ENCODE data around the gene VIPR2. TPM values are rescaled to one million over a fixed set of nuclear protein-coding genes. Genes with fewer than 3 reads are reported as not detected.

The VIPR2 gene
- total and polyA plus RNA-seq, 9 donors, result 6.7 to 11.3 (median 8.6) TPM

DNA sequence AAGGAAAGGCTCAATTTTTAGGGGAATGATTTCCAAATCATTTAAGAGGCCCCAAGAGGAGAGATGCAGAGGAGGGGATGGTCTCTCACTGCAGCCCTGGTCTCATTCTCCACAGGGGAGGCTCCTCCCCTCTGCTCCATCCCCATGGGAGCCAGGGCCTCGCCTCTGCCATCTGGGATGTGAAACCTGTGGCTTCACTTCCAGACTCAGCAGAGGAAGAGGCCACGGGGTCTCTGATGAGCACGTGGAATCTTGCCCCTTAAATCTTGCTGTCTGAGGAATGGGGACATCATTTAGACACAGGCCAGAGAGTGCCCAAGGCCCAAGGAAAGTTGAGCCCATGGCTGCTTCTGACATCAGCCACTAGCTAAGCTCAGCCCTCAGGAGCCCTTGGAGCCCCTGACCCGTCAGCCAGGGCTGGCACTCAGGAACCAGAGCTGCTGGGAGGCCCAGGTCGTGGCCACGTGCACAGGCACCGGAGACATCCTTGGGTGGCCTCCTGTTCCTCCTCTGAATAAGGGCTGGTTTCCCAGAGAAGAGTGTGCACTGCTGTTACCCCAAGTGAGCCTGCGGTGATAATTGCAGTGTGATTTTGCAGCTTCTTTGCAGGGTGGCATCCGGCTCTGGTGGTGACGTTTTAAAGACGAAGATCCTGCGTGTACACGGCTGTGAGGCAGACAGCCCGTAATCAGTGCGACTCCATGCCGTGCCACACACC, 50.5 kb downstream of the VIPR2 start:
- Histone ChIP-seq H3K4me3 (ENCODE audit: low read length) (no peak overlapping the region), H3K27ac (ENCODE audit: low read length) (peak overlapping the region; percentile 13)
- 49% methylated on average over 7 of the region's 16 CpGs for WGBS (ENCODE audit: insufficient coverage)

DNA sequence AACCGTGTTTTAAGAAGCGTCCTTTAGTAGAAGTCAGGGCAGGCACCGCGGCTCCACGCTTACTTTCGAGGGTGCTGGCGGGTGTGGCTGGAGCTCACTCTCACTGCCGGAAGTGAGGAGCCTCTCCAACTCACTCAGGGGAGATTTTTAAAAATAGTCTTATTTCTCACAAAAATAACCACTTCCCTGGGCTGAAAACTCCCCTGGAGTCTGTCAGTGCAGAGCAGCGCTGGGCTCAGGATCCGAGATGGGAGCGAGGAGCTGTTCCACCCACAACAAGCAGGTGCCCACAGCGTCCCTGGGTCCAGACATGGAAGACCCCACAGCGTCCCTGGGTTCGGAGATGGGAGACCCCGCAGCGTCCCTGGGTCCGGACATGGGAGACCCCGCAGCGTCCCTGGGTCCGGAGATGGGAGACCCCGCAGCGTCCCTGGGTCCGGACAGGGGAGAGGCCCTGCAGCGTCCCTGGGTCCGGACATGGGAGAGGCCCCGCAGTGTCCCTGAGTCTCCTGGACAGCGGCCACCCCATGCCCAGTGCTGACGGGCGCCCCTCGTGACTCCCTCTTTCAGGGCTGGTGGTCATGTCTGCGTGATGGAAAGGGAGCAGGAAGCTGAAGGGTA, 51.2 kb downstream of the VIPR2 start:
- no peak overlapping the region for H3K27ac ChIP-seq (ENCODE audit: low read length)
- no peak overlapping the region for H3K4me3 ChIP-seq (ENCODE audit: low read length)

More for the DNA sequence above, 50.5 kb downstream of the VIPR2 start:
- Histone ChIP-seq H3K9me3 (replicated peaks; ENCODE audit: control insufficient read depth, low read depth, low read length) (no peaks in the 10 kb centered on the region), H3K4me1 (ENCODE audit: control insufficient read depth, insufficient read depth, low read length) (peaks cover 62% of the 10 kb centered on the region), H3K36me3 (ENCODE audit: control insufficient read depth, insufficient read depth, low read length) (peaks cover 2% of the 10 kb centered on the region), H3K27me3 (ENCODE audit: control insufficient read depth, insufficient read depth, low read length) (no peaks in the 10 kb centered on the region)
- DNase-seq, result no peak

DNA sequence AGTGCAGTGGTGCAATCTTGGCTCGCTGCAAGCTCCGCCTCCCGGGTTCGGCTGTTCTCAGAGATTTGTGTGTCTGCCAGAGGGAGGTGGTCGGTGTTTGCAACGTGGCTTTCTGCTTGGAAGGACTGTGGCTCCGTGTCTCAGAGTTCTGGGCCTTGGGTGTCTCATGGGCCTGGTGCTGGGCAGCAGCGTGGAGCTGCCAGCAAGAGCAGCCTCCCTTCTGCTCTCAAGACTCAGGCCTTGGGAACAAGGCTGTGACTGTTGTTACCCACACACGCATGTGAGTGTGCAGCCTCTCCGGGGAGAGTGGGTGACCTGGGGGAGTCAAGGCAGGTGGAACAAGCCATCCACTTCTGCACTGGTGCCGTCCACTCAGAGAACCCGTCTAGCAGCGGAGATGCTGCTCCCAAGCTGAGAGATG, 52.0 kb downstream of the VIPR2 start:
- Histone ChIP-seq H3K27ac (ENCODE audit: low read length) (no peak overlapping the region), H3K27me3 (ENCODE audit: control insufficient read depth, insufficient read depth, low read length) (no peaks in the 10 kb centered on the region), H3K4me3 (ENCODE audit: low read length) (no peak overlapping the region), H3K9me3 (replicated peaks; ENCODE audit: control insufficient read depth, low read depth, low read length) (no peaks in the 10 kb centered on the region), H3K36me3 (ENCODE audit: control insufficient read depth, insufficient read depth, low read length) (peaks cover 2% of the 10 kb centered on the region), H3K4me1 (ENCODE audit: control insufficient read depth, insufficient read depth, low read length) (peaks cover 47% of the 10 kb centered on the region)
- DNase-seq, result no peak
- 66% methylated on average over 12 of the region's 13 CpGs for WGBS (ENCODE audit: insufficient coverage)

More for the DNA sequence above, 51.2 kb downstream of the VIPR2 start:
- Histone ChIP-seq H3K36me3 (ENCODE audit: control insufficient read depth, insufficient read depth, low read length) (peaks cover 2% of the 10 kb centered on the region), H3K4me1 (ENCODE audit: control insufficient read depth, insufficient read depth, low read length) (peaks cover 55% of the 10 kb centered on the region), H3K27me3 (ENCODE audit: control insufficient read depth, insufficient read depth, low read length) (no peaks in the 10 kb centered on the region), H3K9me3 (replicated peaks; ENCODE audit: control insufficient read depth, low read depth, low read length) (no peaks in the 10 kb centered on the region)
- DNase-seq, result no peak
- WGBS (ENCODE audit: insufficient coverage), result 89% methylated on average over 25 of the region's 31 CpGs

DNA sequence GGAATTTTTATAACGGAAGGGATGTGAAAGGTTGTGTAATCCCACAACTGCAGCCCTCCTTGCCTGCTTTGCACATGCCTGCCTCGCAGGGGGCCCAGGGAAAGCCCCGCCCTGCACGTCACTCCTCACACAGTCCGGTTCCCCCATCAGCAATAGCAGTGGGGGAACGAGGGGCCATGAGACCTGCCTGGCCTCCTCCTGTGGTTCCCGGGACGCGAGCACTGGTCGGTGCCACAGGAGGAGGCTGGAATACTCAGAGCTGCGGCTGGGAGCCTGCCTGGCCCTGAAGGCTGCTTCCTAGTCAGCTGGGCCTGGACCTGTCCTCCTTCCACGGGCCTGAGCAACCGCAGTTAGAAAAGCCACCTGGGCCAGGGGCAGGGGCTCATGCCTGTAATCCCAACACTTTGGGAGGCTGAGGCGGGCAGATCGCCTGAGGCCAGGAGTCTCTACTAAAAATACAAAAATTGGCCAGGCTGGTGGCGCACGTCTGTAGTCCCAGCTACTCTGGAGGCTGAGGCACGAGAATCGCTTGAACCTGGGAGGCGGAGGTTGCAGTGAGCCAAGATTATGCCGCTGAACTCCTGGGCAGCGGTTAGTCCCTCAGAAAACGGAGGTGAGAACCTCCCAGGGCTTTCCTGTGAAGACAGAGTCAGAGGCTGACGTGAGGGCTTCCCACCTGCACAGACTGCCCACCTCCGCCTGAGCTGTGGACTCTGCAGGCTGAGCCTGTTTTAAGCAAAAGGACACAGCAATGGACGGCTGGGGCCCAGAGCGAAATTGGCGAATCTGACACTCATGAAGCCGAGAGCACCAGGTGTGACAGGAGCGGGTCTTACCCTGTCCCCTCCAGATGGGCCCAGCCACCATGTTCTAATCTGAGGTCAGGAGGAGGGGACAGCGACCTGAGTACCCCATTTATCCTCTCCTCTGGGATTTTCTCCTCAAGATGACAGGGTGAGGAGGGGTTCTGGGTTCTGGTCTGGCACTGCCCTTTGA, 52.9 kb downstream of the VIPR2 start:
- DNase-seq, result no peak
- Histone ChIP-seq H3K4me1 (ENCODE audit: control insufficient read depth, insufficient read depth, low read length) (peaks cover 39% of the 10 kb centered on the region), H3K27ac (ENCODE audit: low read length) (no peak overlapping the region), H3K9me3 (replicated peaks; ENCODE audit: control insufficient read depth, low read depth, low read length) (no peaks in the 10 kb centered on the region), H3K4me3 (ENCODE audit: low read length) (no peak overlapping the region), H3K27me3 (ENCODE audit: control insufficient read depth, insufficient read depth, low read length) (no peaks in the 10 kb centered on the region), H3K36me3 (ENCODE audit: control insufficient read depth, insufficient read depth, low read length) (peaks cover 2% of the 10 kb centered on the region)
- 79% methylated on average over 25 of the region's 31 CpGs for WGBS (ENCODE audit: insufficient coverage)

DNA sequence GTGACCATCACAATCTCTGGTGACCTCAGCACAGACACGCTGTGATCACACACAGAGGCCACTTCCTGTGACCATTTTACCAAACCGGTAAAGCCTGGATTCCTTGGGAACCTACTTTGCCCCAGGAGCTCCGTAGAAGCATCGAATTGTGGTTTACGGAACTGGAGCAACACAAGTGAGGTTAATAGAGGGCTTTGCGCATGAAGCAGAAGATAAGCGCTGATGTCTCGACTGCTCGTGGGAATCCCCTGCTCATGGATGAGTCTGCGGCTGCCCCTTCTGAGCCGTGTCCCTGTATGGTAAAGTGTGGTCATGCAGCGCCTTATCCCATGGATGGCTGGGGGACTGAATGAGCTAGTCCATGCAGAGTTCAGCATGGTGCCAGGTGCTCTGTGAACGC, 53.6 kb downstream of the VIPR2 start:
- 88% methylated on average over 13 of the region's 13 CpGs for WGBS (ENCODE audit: insufficient coverage)
- H3K36me3 ChIP-seq (ENCODE audit: control insufficient read depth, insufficient read depth, low read length), result no peaks in the 10 kb centered on the region
- no peaks in the 10 kb centered on the region for H3K9me3 ChIP-seq (replicated peaks; ENCODE audit: control insufficient read depth, low read depth, low read length)
- no peaks in the 10 kb centered on the region for H3K27me3 ChIP-seq (ENCODE audit: control insufficient read depth, insufficient read depth, low read length)
- no peak for DNase-seq
- no peak overlapping the region for H3K27ac ChIP-seq (ENCODE audit: low read length)
- no peak overlapping the region for H3K4me3 ChIP-seq (ENCODE audit: low read length)
- H3K4me1 ChIP-seq (ENCODE audit: control insufficient read depth, insufficient read depth, low read length), result peaks cover 32% of the 10 kb centered on the region

DNA sequence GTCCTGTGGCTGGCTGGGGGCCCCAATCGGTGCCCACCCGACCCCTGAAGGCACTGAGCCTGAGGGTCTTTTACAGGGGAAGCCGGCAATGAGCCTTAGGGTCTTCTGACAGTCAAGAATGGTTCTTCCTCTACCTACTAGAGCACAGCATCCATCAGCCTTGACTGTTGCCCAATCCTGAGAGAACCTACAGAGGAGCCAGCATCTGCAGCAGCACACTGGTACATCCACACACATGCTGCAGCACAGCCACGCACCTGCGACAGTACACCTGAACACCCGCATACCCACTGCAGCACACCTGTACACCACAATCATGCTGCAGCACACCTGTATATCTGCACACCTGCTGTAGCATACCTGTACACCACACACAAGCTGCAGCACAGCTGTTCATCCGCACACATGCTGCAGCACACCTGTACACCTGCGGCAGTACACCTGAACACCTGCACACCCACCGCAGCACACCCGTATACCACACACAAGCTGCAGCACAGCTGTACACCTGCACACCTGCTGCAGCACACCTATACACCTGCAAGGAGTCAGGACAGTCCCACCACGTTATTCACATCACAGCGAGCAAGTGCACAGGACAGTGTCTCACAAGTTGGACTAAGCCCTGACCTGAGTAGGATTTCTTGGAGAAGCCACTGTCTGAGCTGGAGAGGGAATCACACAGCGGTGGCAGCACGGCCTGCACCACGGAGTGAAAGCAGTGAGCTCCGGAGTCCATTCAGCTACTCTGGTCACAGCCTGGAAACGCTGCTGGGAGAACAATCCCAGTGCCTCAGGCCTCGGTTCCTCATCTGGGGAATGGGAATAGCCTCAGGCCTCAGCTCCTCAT, 56.4 kb downstream of the VIPR2 start:
- Histone ChIP-seq H3K4me3 (ENCODE audit: low read length) (no peak overlapping the region), H3K27ac (ENCODE audit: low read length) (no peak overlapping the region), H3K27me3 (ENCODE audit: control insufficient read depth, insufficient read depth, low read length) (no peaks in the 10 kb centered on the region), H3K4me1 (ENCODE audit: control insufficient read depth, insufficient read depth, low read length) (peaks cover 6% of the 10 kb centered on the region), H3K9me3 (replicated peaks; ENCODE audit: control insufficient read depth, low read depth, low read length) (no peaks in the 10 kb centered on the region), H3K36me3 (ENCODE audit: control insufficient read depth, insufficient read depth, low read length) (no peaks in the 10 kb centered on the region)
- WGBS (ENCODE audit: insufficient coverage), result 91% methylated on average over 9 of the region's 18 CpGs
- no peak for DNase-seq

DNA sequence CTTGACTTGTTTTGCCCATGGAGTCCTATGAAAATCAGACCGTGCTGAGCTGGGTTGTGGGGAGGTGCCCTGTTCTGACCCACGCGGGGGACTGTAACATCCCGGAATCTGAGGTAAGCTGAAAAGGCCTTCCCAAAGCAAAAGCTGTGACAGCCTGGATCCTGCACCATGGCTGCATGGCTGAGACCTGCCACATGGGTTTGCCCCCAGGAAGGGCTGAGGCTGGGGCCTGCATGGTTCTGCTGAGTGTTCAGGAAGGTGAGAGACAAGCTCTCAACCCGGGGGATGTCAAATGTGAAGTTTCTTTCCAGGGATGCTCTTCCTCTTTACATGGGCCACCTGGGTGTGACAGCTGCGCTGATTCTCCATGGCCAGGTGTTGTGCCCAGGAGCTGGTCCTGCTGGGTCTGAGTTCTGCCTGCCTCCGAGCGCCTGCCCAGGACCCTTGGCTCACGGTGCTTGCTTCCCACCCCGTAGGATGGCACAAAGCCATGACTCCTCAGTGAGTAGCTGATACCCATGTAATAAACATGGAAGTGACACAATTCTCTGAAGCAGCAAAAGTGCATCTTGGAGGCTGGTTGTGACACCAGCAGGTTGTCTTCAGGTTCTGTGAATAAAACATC, 58.3 kb downstream of the VIPR2 start:
- no peak for DNase-seq
- Histone ChIP-seq H3K4me1 (ENCODE audit: control insufficient read depth, insufficient read depth, low read length) (no peaks in the 10 kb centered on the region), H3K27me3 (ENCODE audit: control insufficient read depth, insufficient read depth, low read length) (no peaks in the 10 kb centered on the region), H3K4me3 (ENCODE audit: low read length) (no peak overlapping the region), H3K27ac (ENCODE audit: low read length) (no peak overlapping the region), H3K36me3 (ENCODE audit: control insufficient read depth, insufficient read depth, low read length) (no peaks in the 10 kb centered on the region), H3K9me3 (replicated peaks; ENCODE audit: control insufficient read depth, low read depth, low read length) (no peaks in the 10 kb centered on the region)
- WGBS (ENCODE audit: insufficient coverage), result 92% methylated on average over 9 of the region's 10 CpGs

DNA sequence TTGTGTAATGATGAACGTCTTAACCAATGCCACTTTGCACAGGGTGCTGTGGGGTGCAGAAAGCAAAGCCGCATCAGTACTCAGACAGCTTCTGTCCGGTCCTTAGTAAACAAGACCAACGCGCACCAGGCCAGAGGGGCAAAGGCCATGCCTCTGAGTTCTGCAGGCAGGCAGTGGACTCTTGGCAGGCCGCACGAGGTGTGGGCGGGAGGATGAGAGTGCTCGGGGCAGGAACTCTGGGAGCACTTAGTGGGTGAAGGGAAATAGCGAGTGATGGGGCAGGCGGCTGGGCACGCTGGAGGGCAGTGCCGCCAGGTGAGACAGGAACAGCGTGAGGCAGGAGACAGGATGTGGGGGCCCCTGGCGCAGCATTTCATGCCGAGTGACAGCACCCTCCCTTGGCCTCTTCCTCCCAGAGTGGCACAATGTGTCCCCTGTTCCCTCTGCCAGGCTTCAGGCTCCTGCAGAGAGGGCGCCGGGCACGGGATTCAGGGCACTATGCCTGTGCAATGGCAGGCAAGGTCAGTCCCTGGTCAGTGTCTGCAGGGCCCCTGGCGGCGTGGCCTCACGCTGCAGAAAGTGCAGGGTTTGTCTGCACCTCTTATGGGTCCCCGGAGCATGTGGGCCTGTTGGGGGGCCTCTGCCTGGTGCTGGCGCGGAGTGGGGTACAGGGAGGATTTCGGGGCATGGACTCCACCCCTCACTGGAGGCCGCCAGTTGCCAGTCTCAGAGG, 60.4 kb downstream of the VIPR2 start:
- H3K36me3 ChIP-seq (ENCODE audit: control insufficient read depth, insufficient read depth, low read length), result no peaks in the 10 kb centered on the region
- no peaks in the 10 kb centered on the region for H3K4me1 ChIP-seq (ENCODE audit: control insufficient read depth, insufficient read depth, low read length)
- H3K27ac ChIP-seq (ENCODE audit: low read length), result no peak overlapping the region
- H3K4me3 ChIP-seq (ENCODE audit: low read length), result no peak overlapping the region
- no peak for DNase-seq
- H3K27me3 ChIP-seq (ENCODE audit: control insufficient read depth, insufficient read depth, low read length), result no peaks in the 10 kb centered on the region
- 82% methylated on average over 22 of the region's 27 CpGs for WGBS (ENCODE audit: insufficient coverage)
- no peaks in the 10 kb centered on the region for H3K9me3 ChIP-seq (replicated peaks; ENCODE audit: control insufficient read depth, low read depth, low read length)

DNA sequence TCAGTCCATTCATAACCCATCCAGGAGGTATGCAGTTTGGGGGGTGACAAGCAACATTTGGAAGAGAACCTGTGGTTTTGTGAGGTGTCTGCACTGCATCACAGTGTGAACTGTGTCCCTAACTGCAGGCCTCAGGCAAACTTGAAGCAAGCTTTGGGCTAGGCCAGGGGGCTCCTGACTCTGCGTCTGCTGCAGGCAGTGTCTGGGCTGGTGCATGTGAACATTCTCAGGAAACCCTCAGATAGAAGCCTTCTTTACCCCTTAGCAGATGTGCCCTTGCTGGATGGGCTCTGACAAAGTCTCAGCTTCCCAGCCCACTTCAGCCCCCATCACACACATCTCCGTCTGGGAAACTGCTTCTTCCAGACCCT, 61.0 kb downstream of the VIPR2 start:
- 30% methylated on average over 1 of the region's 2 CpGs for WGBS (ENCODE audit: insufficient coverage)
- H3K27ac ChIP-seq (ENCODE audit: low read length), result no peak overlapping the region
- no peaks in the 10 kb centered on the region for H3K36me3 ChIP-seq (ENCODE audit: control insufficient read depth, insufficient read depth, low read length)
- no peaks in the 10 kb centered on the region for H3K9me3 ChIP-seq (replicated peaks; ENCODE audit: control insufficient read depth, low read depth, low read length)
- no peak for DNase-seq
- no peak overlapping the region for H3K4me3 ChIP-seq (ENCODE audit: low read length)
- H3K27me3 ChIP-seq (ENCODE audit: control insufficient read depth, insufficient read depth, low read length), result no peaks in the 10 kb centered on the region
- no peaks in the 10 kb centered on the region for H3K4me1 ChIP-seq (ENCODE audit: control insufficient read depth, insufficient read depth, low read length)

Measured in muscle of leg (tissue), 11 donors.